Endodermal cell (in vitro differentiated cells): ENCODE data around the gene CT45A9. TPM values are rescaled to one million over a fixed set of nuclear protein-coding genes. Genes with fewer than 3 reads are reported as not detected.
"Not testable (repeated sequence)": the region's sequence is repeated elsewhere in the genome, so short reads cannot be mapped to it uniquely, and the experiment has no call there.

Source experiments
- DNase-seq: peaks from one replicate; pipeline ENCODE4 v3.0.0-alpha.2; 2017
- H3K27ac ChIP-seq: 2 replicates; pipeline ENCODE4 v1.5.1; 2013; ENCODE audit warnings: mild to moderate bottlenecking, low read depth, low read length, moderate library complexity
- H3K27me3 ChIP-seq: 2 replicates; pipeline ENCODE4 v1.6.1; 2013; ENCODE audit warnings: mild to moderate bottlenecking, low read length, moderate library complexity; ENCODE audit not compliant: insufficient read depth, control insufficient read depth, poor library complexity, severe bottlenecking
- H3K36me3 ChIP-seq: 2 replicates; pipeline ENCODE4 v1.7.0; 2013; ENCODE audit warnings: mild to moderate bottlenecking, low read length, moderate library complexity; ENCODE audit not compliant: control insufficient read depth, insufficient read depth
- H3K4me1 ChIP-seq: one replicate; pipeline ENCODE4 v1.7.0; 2013; ENCODE audit warnings: low read length; ENCODE audit not compliant: control insufficient read depth, insufficient read depth
- H3K4me3 ChIP-seq: 2 replicates; pipeline ENCODE4 v1.5.1; 2013; ENCODE audit warnings: mild to moderate bottlenecking, low read length, moderate library complexity
- H3K9ac ChIP-seq: 2 replicates; pipeline ENCODE4 v1.6.1; 2013; ENCODE audit warnings: mild to moderate bottlenecking, low read length, moderate library complexity; ENCODE audit not compliant: poor library complexity, severe bottlenecking; ENCODE audit errors: extremely low read depth
- H3K9me3 ChIP-seq: 2 replicates; pipeline ENCODE4 v1.6.1; 2013; ENCODE audit warnings: mild to moderate bottlenecking, low read length, moderate library complexity; ENCODE audit not compliant: control insufficient read depth
- H3K27ac Mint-ChIP-seq: 2 replicates; pipeline ENCODE4 v1.8.0; 2020; ENCODE audit warnings: mixed read lengths
- H3K27me3 Mint-ChIP-seq: 2 replicates; pipeline ENCODE4 v1.8.0; 2021; ENCODE audit warnings: mild to moderate bottlenecking, mixed read lengths; ENCODE audit not compliant: insufficient read depth
- H3K36me3 Mint-ChIP-seq: 2 replicates; pipeline ENCODE4 v1.8.0; 2020; ENCODE audit warnings: low read depth, mixed read lengths
- H3K4me1 Mint-ChIP-seq: 2 replicates; pipeline ENCODE4 v1.8.0; 2020; ENCODE audit warnings: mixed read lengths
- H3K4me3 Mint-ChIP-seq: 2 replicates; pipeline ENCODE4 v1.8.0; 2020; ENCODE audit warnings: mild to moderate bottlenecking, moderate library complexity, mixed read lengths
- H3K9me3 Mint-ChIP-seq: 2 replicates; pipeline ENCODE4 v1.8.0; 2020; ENCODE audit warnings: mild to moderate bottlenecking, mixed read lengths
- CTCF ChIP-seq: fragments of 200-600 bp; sonication (generic); conservative IDR thresholded peaks from 2 replicates; pipeline ENCODE4 v1.5.0; 2021; ENCODE audit warnings: antibody characterized with exemption, mild to moderate bottlenecking
- WGBS, 2 experiments: methylation state at CpG; one replicate each; pipeline versions ENCODE4 v1.1.5 to v1.1.7; 2013; ENCODE audit warnings: missing lambda C conversion rate in 2 of 2, mixed read lengths in 1 of 2; ENCODE audit not compliant: insufficient coverage in 1 of 2, insufficient read length in 1 of 2; 5-methylcytosine and 5-hydroxymethylcytosine counted together
- total RNA-seq, 2 donors: library from RNA; stranded (reverse); fragmentation: NEBNext Ultra II Directional in 1 of 2; extraction: Animal tissue kit (Norgen Biotek cat#: 25700) in 1 of 2; gene quantifications; 2 replicates in 1 of 2; 3 replicates in 1 of 2; pipeline ENCODE4 v1.2.1, GENCODE V29; 2021

Gene CT45A9
- total RNA-seq, 2 donors from 2014 or later = not detected

GRCh38 chrX:135888976-135889375 is 17.4 kb upstream of the CT45A9 start:
- not testable (repeated sequence) for H3K36me3 ChIP-seq, H3K27me3 Mint-ChIP-seq, H3K4me3 Mint-ChIP-seq, H3K36me3 Mint-ChIP-seq, H3K27ac ChIP-seq, H3K27ac Mint-ChIP-seq, H3K4me1 Mint-ChIP-seq, H3K27me3 ChIP-seq, H3K9ac ChIP-seq, H3K4me3 ChIP-seq, H3K9me3 ChIP-seq, H3K4me1 ChIP-seq
- peak; percentile 40 for TF ChIP-seq CTCF
- peaks cover 47% of the 10 kb centered on the region for H3K9me3 Mint-ChIP-seq
- 64% methylated on average over 9 of the region's 15 CpGs; no CpG with 5 or more reads in 1 of the 2 experiments for WGBS, 2 experiments
- DNase-seq = peak; percentile 63

GRCh38 chrX:135888230-135888629 is 16.6 kb upstream of the CT45A9 start:
- H3K4me1 Mint-ChIP-seq, H3K27me3 Mint-ChIP-seq, H3K27ac Mint-ChIP-seq, H3K36me3 ChIP-seq, H3K4me3 Mint-ChIP-seq, H3K9me3 ChIP-seq, H3K27me3 ChIP-seq, H3K27ac ChIP-seq, DNase-seq, H3K4me1 ChIP-seq, H3K36me3 Mint-ChIP-seq, H3K4me3 ChIP-seq, H3K9ac ChIP-seq: not testable (repeated sequence)
- WGBS, 2 experiments = 81% methylated on average over 4 of the region's 18 CpGs; no CpG with 5 or more reads in 1 of the 2 experiments
- H3K9me3 Mint-ChIP-seq = peaks cover 44% of the 10 kb centered on the region

- WGBS, 2 experiments = no CpG with 5 or more reads among the region's 5 CpGs
- not testable (repeated sequence) for H3K36me3 Mint-ChIP-seq, H3K4me3 Mint-ChIP-seq, H3K27me3 Mint-ChIP-seq, H3K4me3 ChIP-seq, H3K9me3 ChIP-seq, H3K4me1 ChIP-seq, H3K9ac ChIP-seq, H3K27ac Mint-ChIP-seq, H3K27ac ChIP-seq, H3K4me1 Mint-ChIP-seq, H3K36me3 ChIP-seq, DNase-seq, H3K27me3 ChIP-seq
- H3K9me3 Mint-ChIP-seq = peaks cover 10% of the 10 kb centered on the region
Measured at GRCh38 chrX:135882741-135883140, 11.1 kb upstream of the CT45A9 start.

GRCh38 chrX:135854438-135854837 is 17.2 kb downstream of the CT45A9 start, which contains the start of gene CT45A8:
Gene CT45A8, minus strand, starts transcription at chrX:135854538. Its CDS starts 3,755 bp downstream, at chrX:135850783.
- not testable (repeated sequence) for H3K4me1 ChIP-seq, H3K27ac Mint-ChIP-seq, H3K9ac ChIP-seq, H3K27ac ChIP-seq, H3K9me3 Mint-ChIP-seq, DNase-seq, H3K27me3 Mint-ChIP-seq, H3K4me3 ChIP-seq, H3K36me3 ChIP-seq, H3K27me3 ChIP-seq, H3K36me3 Mint-ChIP-seq, H3K9me3 ChIP-seq, H3K4me1 Mint-ChIP-seq, H3K4me3 Mint-ChIP-seq
- no CpG with 5 or more reads among the region's 17 CpGs for WGBS, 2 experiments

GRCh38 chrX:135837180-135837579 is 34.4 kb downstream of the CT45A9 start, which contains the start of gene CT45A7:
Gene CT45A7, minus strand, starts transcription at chrX:135837280. Its CDS starts 3,747 bp downstream, at chrX:135833533.
- no CpG with 5 or more reads among the region's 17 CpGs for WGBS, 2 experiments
- H3K36me3 Mint-ChIP-seq, H3K36me3 ChIP-seq: not testable (repeated sequence)

GRCh38 chrX:135819912-135820311 is 51.7 kb downstream of the CT45A9 start, which contains the start of gene CT45A2:
Gene CT45A2, minus strand, starts transcription at chrX:135820012. Its CDS starts 3,747 bp downstream, at chrX:135816265.
- not testable (repeated sequence) for H3K27ac ChIP-seq, H3K4me3 Mint-ChIP-seq
- no CpG with 5 or more reads among the region's 17 CpGs for WGBS, 2 experiments

More at GRCh38 chrX:135837180-135837579, 34.4 kb downstream of the CT45A9 start, which contains the start of gene CT45A7:
- H3K4me3 Mint-ChIP-seq, H3K27me3 ChIP-seq, H3K4me1 ChIP-seq, H3K9me3 ChIP-seq, H3K9ac ChIP-seq, H3K4me1 Mint-ChIP-seq, DNase-seq, H3K27ac ChIP-seq, H3K27ac Mint-ChIP-seq, H3K9me3 Mint-ChIP-seq, H3K27me3 Mint-ChIP-seq, H3K4me3 ChIP-seq: not testable (repeated sequence)

More at GRCh38 chrX:135819912-135820311, 51.7 kb downstream of the CT45A9 start, which contains the start of gene CT45A2:
- H3K36me3 ChIP-seq, H3K9me3 ChIP-seq, H3K27ac Mint-ChIP-seq, H3K27me3 Mint-ChIP-seq, H3K9me3 Mint-ChIP-seq, H3K36me3 Mint-ChIP-seq, DNase-seq, H3K4me3 ChIP-seq, H3K9ac ChIP-seq, H3K27me3 ChIP-seq, H3K4me1 Mint-ChIP-seq, H3K4me1 ChIP-seq: not testable (repeated sequence)
